OCI-LY1 (cell line): ENCODE measurements around the gene CEBPG.

ENCODE experiments used
- CTCF ChIP-seq: fragments of 200-600 bp; sonication (generic), shearing (Covaris generic); IDR thresholded peaks from 2 replicates; pipeline ENCODE4 v1.5.1; 2017; ENCODE audit warnings: mild to moderate bottlenecking, antibody characterized with exemption, low read length, moderate library complexity, mixed read lengths
- EZH2 ChIP-seq: fragments of 200-600 bp; sonication (generic), shearing (Covaris generic); IDR thresholded peaks from 2 replicates; pipeline ENCODE4 v1.8.0; 2017; ENCODE audit warnings: borderline replicate concordance, mixed run types, mild to moderate bottlenecking, antibody characterized with exemption, low read length, moderate library complexity, mixed read lengths

DNA sequence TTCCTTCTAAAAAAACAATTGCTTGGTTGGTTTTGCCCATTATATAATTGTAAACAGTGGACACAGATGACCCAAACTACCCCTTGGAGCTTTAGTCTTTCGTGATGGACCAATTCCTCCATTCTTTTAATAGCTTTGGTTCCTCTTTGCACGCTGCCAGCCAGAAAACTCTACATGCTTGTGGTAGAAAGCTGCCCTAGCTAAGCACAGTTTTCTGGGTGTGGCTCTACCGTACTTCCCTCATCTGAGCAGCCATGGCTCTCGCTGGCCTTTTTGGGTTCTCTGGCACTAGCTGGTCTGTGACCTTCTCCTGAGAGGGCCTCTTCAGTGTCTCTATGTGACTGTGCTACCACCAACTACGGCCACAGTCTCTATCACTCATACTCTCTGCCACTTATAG is 41.3 kb upstream of the CEBPG start:
- TF ChIP-seq CTCF, result no peak
- no peak for TF ChIP-seq EZH2
